ENCODE measurements around the gene ABRACL. TPM values are rescaled to one million over a fixed set of nuclear protein-coding genes. Genes with fewer than 3 reads are reported as not detected.
"Not testable (repeated sequence)": the region's sequence is repeated elsewhere in the genome, so short reads cannot be mapped to it uniquely, and the experiment has no call there.

Gene ABRACL
- total RNA-seq, 4 donors from 2014 or later = 4.6 to 10.1 (median 7.1) TPM

DNA sequence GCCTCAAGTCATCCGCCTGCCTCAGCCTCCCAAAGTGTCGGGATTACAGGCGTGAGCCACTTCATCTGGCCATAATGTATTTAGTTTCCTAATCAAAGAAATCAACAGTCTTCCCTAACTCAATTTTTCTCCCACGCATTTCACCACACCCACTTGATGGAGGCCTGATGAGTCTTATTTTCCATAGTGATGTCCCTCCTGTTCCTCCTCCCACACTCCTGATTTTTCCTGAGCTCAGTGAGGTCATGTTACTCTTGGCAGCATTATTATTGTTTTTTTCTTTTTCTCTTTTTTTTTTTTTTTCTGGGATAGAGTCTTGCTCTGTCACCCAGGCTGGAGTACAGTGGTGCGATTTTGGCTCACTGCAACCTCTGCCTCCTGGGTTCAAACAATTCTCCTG lies 8.9 kb downstream of the ABRACL start:
- intact Hi-C loops (cut with DNase I) = no loop called here
- Histone ChIP-seq H3K9me3 (no peaks in the 10 kb centered on the region), H3K4me1 (no peaks in the 10 kb centered on the region), H3K27ac (replicated peaks in 1 of 4) (no peak overlapping the region), H3K27me3 (no peaks in the 10 kb centered on the region), H3K36me3 (peaks cover 4 to 38% (median 9%) of the 10 kb centered on the region in 4 donors), H3K4me3 (no peak overlapping the region)
- TF ChIP-seq, protein P1, sequence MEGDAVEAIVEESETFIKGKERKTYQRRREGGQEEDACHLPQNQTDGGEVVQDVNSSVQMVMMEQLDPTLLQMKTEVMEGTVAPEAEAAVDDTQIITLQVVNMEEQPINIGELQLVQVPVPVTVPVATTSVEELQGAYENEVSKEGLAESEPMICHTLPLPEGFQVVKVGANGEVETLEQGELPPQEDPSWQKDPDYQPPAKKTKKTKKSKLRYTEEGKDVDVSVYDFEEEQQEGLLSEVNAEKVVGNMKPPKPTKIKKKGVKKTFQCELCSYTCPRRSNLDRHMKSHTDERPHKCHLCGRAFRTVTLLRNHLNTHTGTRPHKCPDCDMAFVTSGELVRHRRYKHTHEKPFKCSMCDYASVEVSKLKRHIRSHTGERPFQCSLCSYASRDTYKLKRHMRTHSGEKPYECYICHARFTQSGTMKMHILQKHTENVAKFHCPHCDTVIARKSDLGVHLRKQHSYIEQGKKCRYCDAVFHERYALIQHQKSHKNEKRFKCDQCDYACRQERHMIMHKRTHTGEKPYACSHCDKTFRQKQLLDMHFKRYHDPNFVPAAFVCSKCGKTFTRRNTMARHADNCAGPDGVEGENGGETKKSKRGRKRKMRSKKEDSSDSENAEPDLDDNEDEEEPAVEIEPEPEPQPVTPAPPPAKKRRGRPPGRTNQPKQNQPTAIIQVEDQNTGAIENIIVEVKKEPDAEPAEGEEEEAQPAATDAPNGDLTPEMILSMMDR (IDR thresholded peaks at IDR 0.05) = no peak
- no peak for TF ChIP-seq EP300 (IDR thresholded peaks at IDR 0.05)
- no peak for TF ChIP-seq POLR2AphosphoS5 (IDR thresholded peaks at IDR 0.05)
- no peak for TF ChIP-seq POLR2A (IDR thresholded peaks at IDR 0.05; ENCODE audit: low read depth)
- no peak for DNase-seq (ENCODE audit: extremely low spot score)
- 74% methylated on average over 5 of the region's 5 CpGs for WGBS

DNA sequence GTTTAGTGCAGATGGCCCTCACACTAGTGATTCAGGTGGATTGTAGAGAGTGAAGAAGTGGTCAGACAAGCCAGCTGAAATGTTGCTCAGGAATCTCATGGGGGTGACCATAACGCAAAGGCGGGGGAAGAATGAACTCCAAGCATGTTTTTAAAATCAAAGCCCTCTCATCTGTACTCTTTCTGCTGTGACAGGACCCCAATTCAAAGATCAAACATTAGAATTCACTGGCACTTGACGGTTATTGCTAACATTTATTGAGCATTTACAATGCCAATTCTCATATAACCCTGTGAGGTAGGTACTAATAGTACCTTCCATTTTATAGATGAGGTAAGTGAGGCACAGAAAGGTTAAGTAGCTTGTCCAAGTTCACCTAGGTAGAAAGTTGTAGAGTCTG lies 15.7 kb downstream of the ABRACL start:
- WGBS = 97% methylated on average over 3 of the region's 3 CpGs
- Histone ChIP-seq H3K9me3 (no peaks in the 10 kb centered on the region), H3K4me1 (no peaks in the 10 kb centered on the region), H3K27me3 (no peaks in the 10 kb centered on the region), H3K27ac (replicated peaks in 1 of 4) (no peak overlapping the region), H3K36me3 (peaks cover 0 to 18% (median 5%) of the 10 kb centered on the region in 4 donors), H3K4me3 (no peak overlapping the region)
- intact Hi-C loops (cut with DNase I) = no loop called here
- no peak for DNase-seq (ENCODE audit: extremely low spot score)
- TF ChIP-seq POLR2AphosphoS5 (IDR thresholded peaks at IDR 0.05) = no peak
- TF ChIP-seq, protein P1 (IDR thresholded peaks at IDR 0.05) = no peak
- TF ChIP-seq EP300 (IDR thresholded peaks at IDR 0.05) = no peak
- no peak for TF ChIP-seq POLR2A (IDR thresholded peaks at IDR 0.05; ENCODE audit: low read depth)

DNA sequence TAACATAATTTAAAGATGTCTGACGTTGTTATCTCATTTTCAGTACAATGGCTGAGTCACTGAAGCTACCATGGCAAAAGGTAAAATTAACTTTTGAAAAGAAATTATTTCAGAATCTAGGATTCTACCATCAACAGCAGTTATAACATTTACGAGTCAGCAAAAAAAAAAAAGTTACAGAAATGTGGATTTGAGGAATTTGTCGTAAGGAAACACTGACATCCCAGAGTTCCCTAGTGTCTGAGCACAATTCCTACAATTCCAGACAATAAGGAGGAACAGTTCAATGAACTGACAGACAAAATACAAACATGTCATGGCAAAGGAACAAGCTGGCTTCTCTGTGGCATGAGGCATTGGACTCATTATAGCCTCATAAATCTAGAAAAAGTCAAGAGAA lies 19.1 kb downstream of the ABRACL start:
- Histone ChIP-seq H3K9me3 (no peaks in the 10 kb centered on the region), H3K4me1 (no peaks in the 10 kb centered on the region), H3K36me3 (peaks cover 0 to 1% (median 0%) of the 10 kb centered on the region in 4 donors), H3K27me3 (no peaks in the 10 kb centered on the region), H3K27ac (replicated peaks in 1 of 4) (no peak overlapping the region), H3K4me3 (no peak overlapping the region)
- intact Hi-C loops (cut with DNase I) = no loop called here
- 85% methylated on average over 3 of the region's 3 CpGs for WGBS
- no peak for DNase-seq (ENCODE audit: extremely low spot score)
- TF ChIP-seq POLR2A (IDR thresholded peaks at IDR 0.05; ENCODE audit: low read depth) (no peak), POLR2AphosphoS5 (IDR thresholded peaks at IDR 0.05) (no peak)

DNA sequence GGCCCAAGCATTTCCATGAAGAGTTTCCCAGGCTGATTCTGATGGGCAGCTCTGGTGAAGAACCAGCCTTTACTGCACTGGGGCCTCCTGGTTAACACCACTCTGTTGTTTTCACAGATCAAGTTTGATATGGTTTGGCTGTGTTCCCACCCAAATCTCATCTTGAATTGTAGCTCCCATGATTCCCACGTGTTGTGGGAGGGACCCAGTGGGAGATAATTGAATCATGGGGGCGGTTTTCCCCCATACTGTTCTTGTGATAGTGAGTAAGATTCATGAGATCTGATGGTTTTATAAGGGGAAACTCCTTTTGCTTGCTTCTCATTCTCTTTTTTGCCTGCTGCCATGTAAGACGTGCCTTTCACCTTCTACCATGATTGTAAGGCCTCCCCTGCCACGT lies 20.4 kb downstream of the ABRACL start:
- H3K4me3 ChIP-seq; H3K27ac ChIP-seq (replicated peaks in 1 of 4); H3K36me3 ChIP-seq; H3K4me1 ChIP-seq; H3K9me3 ChIP-seq; DNase-seq (ENCODE audit: extremely low spot score); intact Hi-C loops (cut with DNase I); H3K27me3 ChIP-seq: not testable (repeated sequence)
- WGBS = 82% methylated on average over 4 of the region's 4 CpGs

DNA sequence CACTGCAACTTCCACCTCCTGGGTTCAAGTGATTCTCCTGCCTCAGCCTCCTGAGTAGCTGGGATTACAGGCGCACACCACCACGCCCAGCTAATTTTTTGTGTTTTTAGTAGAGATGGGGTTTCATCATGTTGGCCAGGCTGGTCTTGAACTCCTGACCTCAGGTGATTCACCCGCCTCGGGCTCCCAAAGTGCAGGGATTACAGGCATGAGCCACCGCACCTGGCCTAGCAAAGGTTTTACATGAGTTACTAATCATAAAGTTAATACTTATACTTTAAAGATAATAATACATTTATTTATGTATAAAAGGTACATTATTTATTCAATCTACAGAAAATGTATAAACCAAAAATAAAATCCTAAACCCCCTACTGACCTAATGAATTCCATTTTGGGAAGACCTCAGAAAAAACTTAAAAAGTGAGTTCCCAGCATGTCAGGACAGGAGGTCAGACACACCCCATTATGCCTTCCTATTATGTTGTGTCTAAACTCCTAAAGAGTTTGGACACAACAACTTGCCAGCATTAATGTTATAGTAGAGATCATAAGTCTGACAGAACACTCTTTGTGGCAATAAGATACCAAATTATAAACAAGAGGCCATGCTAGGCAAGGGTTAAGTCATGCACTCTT lies 21.7 kb downstream of the ABRACL start:
- WGBS = 85% methylated on average over 5 of the region's 5 CpGs
- DNase-seq (ENCODE audit: extremely low spot score) = not testable (repeated sequence)

DNA sequence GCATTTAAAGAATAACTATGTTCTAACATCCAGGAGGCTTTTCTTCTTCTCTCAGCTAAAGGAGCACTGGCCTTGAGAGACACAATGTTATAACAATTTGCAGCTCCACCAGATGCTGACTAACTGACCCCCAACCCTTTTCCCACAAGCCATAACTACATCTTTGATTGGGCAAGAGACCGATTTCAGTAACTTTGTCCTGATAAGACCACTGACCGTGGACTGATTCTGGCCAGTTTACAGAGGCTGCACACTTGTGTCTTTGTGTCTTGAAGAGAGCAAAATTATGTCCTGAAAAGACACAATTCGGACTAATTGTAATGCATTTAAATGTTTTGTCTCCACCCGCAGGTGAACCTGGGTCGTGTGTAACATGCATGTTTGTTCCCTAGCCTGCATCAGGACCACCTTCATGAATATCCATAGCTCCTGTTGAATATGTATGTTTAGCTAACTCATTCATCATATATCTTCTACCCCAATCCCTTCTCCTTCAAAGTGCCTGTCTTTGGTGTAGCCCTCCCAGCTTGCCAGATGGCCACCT lies 22.3 kb downstream of the ABRACL start:
- no peak overlapping the region for H3K27ac ChIP-seq (replicated peaks in 1 of 4)
- TF ChIP-seq, protein P1 (IDR thresholded peaks at IDR 0.05) = no peak
- TF ChIP-seq EP300 (IDR thresholded peaks at IDR 0.05) (no peak), POLR2AphosphoS5 (IDR thresholded peaks at IDR 0.05) (no peak), POLR2A (IDR thresholded peaks at IDR 0.05; ENCODE audit: low read depth) (no peak)
- H3K4me3 ChIP-seq = no peak overlapping the region
- no peak for DNase-seq (ENCODE audit: extremely low spot score)
- peaks cover 0 to 4% (median 0%) of the 10 kb centered on the region in 4 donors for H3K4me1 ChIP-seq
- intact Hi-C loops (cut with DNase I) = no loop called here
- no peaks in the 10 kb centered on the region for H3K36me3 ChIP-seq
- WGBS = 82% methylated on average over 5 of the region's 5 CpGs
- H3K27me3 ChIP-seq = no peaks in the 10 kb centered on the region
- no peaks in the 10 kb centered on the region for H3K9me3 ChIP-seq

More for the DNA sequence above, 21.7 kb downstream of the ABRACL start:
- H3K27ac ChIP-seq (replicated peaks in 1 of 4); H3K9me3 ChIP-seq; H3K36me3 ChIP-seq; H3K4me3 ChIP-seq; intact Hi-C loops (cut with DNase I); H3K4me1 ChIP-seq; H3K27me3 ChIP-seq: not testable (repeated sequence)

All from esophagus muscularis mucosa (tissue), 4 donors.